OCI-LY3 (cell line): Measurements from ENCODE around the gene ACAT2.

Experiments
- H2AFZ ChIP-seq: fragments of 200-600, 300-600 bp; shearing (Covaris generic); 2 replicates; pipeline ENCODE4 v1.6.0; 2014; ENCODE audit warnings: antibody characterized with exemption, low read depth, low read length
- H3K27ac ChIP-seq: fragments of 200-600, 300-600 bp; sonication (generic); 2 replicates; pipeline ENCODE4 v1.5.1; 2014; ENCODE audit warnings: mild to moderate bottlenecking, low read length, moderate library complexity, mixed read lengths
- H3K27me3 ChIP-seq: fragments of 200-600, 300-600 bp; sonication (generic); 2 replicates; pipeline ENCODE4 v1.6.1; 2014; ENCODE audit warnings: low read depth, low read length, mixed read lengths
- H3K36me3 ChIP-seq: fragments of 200-600, 300-600 bp; sonication (generic); replicated peaks from 2 replicates; pipeline ENCODE3; 2014; ENCODE audit warnings: low read depth, low read length, mixed read lengths
- H3K4me1 ChIP-seq: fragments of 300-600, 200-600 bp; sonication (generic); 2 replicates; pipeline ENCODE4 v1.6.1; 2014; ENCODE audit warnings: low read length, mixed read lengths
- H3K4me2 ChIP-seq: fragments of 200-600, 300-600 bp; sonication (generic); 2 replicates; pipeline ENCODE4 v1.6.1; 2014; ENCODE audit warnings: low read length, mixed read lengths
- H3K4me3 ChIP-seq: fragments of 300-600, 200-600 bp; sonication (generic); 2 replicates; pipeline ENCODE4 v1.5.1; 2014; ENCODE audit warnings: antibody characterized with exemption, mild to moderate bottlenecking, low read length, moderate library complexity
- H3K79me2 ChIP-seq: fragments of 300-600, 200-600 bp; shearing (Covaris generic); 2 replicates; pipeline ENCODE4 v1.6.1; 2014; ENCODE audit warnings: mild to moderate bottlenecking, low read length, mixed read lengths
- H3K9ac ChIP-seq: fragments of 300-600, 200-600 bp; shearing (Covaris generic); 2 replicates; pipeline ENCODE4 v1.6.0; 2014; ENCODE audit warnings: mild to moderate bottlenecking, low read length, moderate library complexity
- H3K9me3 ChIP-seq: fragments of 200-600, 300-600 bp; shearing (Covaris generic); 2 replicates; pipeline ENCODE4 v1.6.1; 2014; ENCODE audit warnings: low read length, mixed read lengths; ENCODE audit not compliant: insufficient read depth
- H4K20me1 ChIP-seq: fragments of 200-600, 300-600 bp; sonication (generic); 2 replicates; pipeline ENCODE4 v1.6.1; 2016; ENCODE audit warnings: low read length, mixed read lengths; ENCODE audit not compliant: insufficient read depth
- EZH2phosphoT487 ChIP-seq: fragments of 200-600 bp; shearing (Covaris generic); IDR thresholded peaks from 2 replicates; pipeline ENCODE4 v1.6.1; 2018; ENCODE audit warnings: antibody characterized with exemption, mixed run types, low read depth
- TF ChIP-seq, protein P1 (sequence below): fragments of 200-600, 300-600 bp; sonication (generic); IDR thresholded peaks from 2 replicates; pipeline ENCODE4 v1.5.1; 2014; ENCODE audit warnings: antibody characterized with exemption, low read length, low read depth

ACAT2 gene

DNA sequence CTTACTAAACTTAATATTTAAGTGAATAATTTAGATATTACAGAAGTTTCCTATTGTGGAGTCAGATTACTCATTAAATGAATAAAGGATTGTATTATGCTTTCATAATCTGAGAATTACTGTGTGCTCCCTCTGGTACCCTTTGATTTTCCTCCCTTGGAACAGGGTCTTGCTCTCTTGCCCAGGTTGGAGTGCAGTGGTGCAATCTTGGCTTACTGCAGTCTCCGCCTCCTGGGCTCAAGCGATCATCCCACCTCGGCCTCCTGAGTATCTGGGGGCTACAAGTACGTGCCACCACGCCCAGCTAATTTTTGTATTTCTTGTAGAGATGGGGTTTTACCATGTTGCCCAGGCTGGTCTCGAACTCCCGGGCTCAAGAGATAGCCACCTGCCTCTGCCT lies 24.9 kb upstream of the ACAT2 start:
- Histone ChIP-seq H3K4me3 (no peak overlapping the region), H3K4me2 (no peak overlapping the region), H3K27ac (no peak overlapping the region), H3K4me1 (peaks cover 2% of the 10 kb centered on the region; the same call in 1 of the 2 replicates), H4K20me1 (peaks cover 43% of the 10 kb centered on the region), H3K79me2 (peaks cover 96% of the 10 kb centered on the region), H3K36me3 (peaks cover 18% of the 10 kb centered on the region), H3K27me3 (no peaks in the 10 kb centered on the region), H2AFZ (no peak overlapping the region), H3K9me3 (no peaks in the 10 kb centered on the region), H3K9ac (no peak overlapping the region)
- TF ChIP-seq EZH2phosphoT487 = no peak
- TF ChIP-seq, protein P1, sequence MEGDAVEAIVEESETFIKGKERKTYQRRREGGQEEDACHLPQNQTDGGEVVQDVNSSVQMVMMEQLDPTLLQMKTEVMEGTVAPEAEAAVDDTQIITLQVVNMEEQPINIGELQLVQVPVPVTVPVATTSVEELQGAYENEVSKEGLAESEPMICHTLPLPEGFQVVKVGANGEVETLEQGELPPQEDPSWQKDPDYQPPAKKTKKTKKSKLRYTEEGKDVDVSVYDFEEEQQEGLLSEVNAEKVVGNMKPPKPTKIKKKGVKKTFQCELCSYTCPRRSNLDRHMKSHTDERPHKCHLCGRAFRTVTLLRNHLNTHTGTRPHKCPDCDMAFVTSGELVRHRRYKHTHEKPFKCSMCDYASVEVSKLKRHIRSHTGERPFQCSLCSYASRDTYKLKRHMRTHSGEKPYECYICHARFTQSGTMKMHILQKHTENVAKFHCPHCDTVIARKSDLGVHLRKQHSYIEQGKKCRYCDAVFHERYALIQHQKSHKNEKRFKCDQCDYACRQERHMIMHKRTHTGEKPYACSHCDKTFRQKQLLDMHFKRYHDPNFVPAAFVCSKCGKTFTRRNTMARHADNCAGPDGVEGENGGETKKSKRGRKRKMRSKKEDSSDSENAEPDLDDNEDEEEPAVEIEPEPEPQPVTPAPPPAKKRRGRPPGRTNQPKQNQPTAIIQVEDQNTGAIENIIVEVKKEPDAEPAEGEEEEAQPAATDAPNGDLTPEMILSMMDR = no peak

DNA sequence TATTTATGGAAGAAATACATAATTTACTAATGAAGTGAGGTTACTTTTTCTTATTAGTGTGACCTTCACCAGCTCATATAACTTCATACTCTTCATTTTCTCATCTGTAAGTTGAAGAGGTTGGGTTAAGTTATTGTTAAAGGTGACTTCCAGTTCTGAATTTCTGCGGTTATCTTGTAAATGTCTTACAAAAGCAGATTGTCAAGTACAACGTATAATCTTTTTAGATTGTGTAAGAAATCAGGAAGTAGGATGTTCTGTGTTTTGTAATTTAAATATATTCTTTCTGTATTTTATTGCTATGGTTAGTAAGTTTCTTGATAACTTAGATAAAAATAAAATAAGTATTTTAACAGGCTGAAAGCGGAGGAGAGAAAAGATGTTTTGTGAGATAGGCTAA lies 22.5 kb upstream of the ACAT2 start:
- H3K4me1 ChIP-seq = no peaks in the 10 kb centered on the region
- peaks cover 27% of the 10 kb centered on the region for H3K36me3 ChIP-seq
- H3K4me3 ChIP-seq = no peak overlapping the region
- no peak overlapping the region for H2AFZ ChIP-seq
- H3K79me2 ChIP-seq = peaks cover 90% of the 10 kb centered on the region
- no peaks in the 10 kb centered on the region for H3K27me3 ChIP-seq
- H3K27ac ChIP-seq = no peak overlapping the region
- no peaks in the 10 kb centered on the region for H3K9me3 ChIP-seq
- TF ChIP-seq, protein P1 = no peak
- no peak for TF ChIP-seq EZH2phosphoT487
- H3K9ac ChIP-seq = no peak overlapping the region
- peaks cover 23% of the 10 kb centered on the region for H4K20me1 ChIP-seq
- H3K4me2 ChIP-seq = no peak overlapping the region

DNA sequence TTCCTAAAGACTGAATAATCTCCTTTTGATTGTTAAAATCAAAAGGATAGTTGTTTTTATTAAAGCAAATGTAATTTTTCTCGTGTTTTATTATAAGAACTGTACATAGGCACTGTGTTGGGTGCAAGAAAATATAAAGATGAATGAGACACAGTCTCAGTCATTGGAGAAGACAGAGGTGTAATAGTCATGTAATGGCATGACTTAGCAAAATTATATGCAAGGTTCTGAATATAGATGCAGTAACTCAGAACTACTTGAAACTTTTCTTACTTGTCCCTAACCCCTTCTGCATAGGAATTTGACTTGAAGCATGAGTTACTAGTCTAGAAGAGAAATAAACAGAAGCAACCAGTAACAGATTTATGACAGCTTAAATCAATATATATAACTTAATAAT lies 19.7 kb upstream of the ACAT2 start:
- no peak overlapping the region for H3K4me2 ChIP-seq
- peaks cover 52% of the 10 kb centered on the region for H3K36me3 ChIP-seq
- no peaks in the 10 kb centered on the region for H3K4me1 ChIP-seq
- TF ChIP-seq, protein P1 = no peak
- no peak for TF ChIP-seq EZH2phosphoT487
- H4K20me1 ChIP-seq = peaks cover 7% of the 10 kb centered on the region; the same call in 1 of the 2 replicates
- peaks cover 73% of the 10 kb centered on the region for H3K79me2 ChIP-seq
- no peaks in the 10 kb centered on the region for H3K27me3 ChIP-seq
- H3K9me3 ChIP-seq = no peaks in the 10 kb centered on the region
- H3K9ac ChIP-seq = no peak overlapping the region
- no peak overlapping the region for H3K27ac ChIP-seq
- H2AFZ ChIP-seq = no peak overlapping the region
- H3K4me3 ChIP-seq = no peak overlapping the region

DNA sequence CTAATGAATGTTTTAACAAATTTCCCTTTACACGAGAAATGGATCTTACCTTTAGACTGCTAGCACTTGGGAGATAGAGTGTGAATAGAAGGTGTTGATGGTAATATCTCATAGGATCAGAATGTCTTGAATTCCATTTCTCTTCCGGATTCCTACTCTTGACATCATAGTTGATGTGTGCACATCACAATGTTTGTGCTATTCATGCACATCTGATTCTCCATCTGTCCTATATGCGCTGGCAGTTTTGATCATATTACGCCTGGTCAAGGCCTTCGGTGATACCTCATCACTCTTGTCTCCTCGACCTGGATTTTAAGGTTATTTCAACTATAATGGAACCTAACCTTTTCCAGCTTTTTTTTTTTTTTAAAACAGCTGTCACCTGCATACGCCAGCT lies 16.8 kb upstream of the ACAT2 start:
- no peak for TF ChIP-seq EZH2phosphoT487
- TF ChIP-seq, protein P1 = no peak
- no peak overlapping the region for H3K4me3 ChIP-seq
- no peak overlapping the region for H3K27ac ChIP-seq
- H3K4me2 ChIP-seq = no peak overlapping the region
- H3K9ac ChIP-seq = no peak overlapping the region
- H3K27me3 ChIP-seq = no peaks in the 10 kb centered on the region
- no peaks in the 10 kb centered on the region for H3K4me1 ChIP-seq
- H3K79me2 ChIP-seq = peaks cover 44% of the 10 kb centered on the region
- H2AFZ ChIP-seq = no peak overlapping the region
- H4K20me1 ChIP-seq = no peaks in the 10 kb centered on the region
- peaks cover 49% of the 10 kb centered on the region for H3K36me3 ChIP-seq
- no peaks in the 10 kb centered on the region for H3K9me3 ChIP-seq
